Mammary epithelial cell (primary cell): ENCODE measurements around the gene BANK1.

Experiments
- EZH2 ChIP-seq: IDR thresholded peaks from 2 replicates; pipeline ENCODE4 v1.6.1; 2012; ENCODE audit warnings: low read length, inconsistent platforms, borderline replicate concordance
- TF ChIP-seq, protein P1 (sequence below), 2 donors: IDR thresholded peaks in 1 of 2; conservative IDR thresholded peaks in 1 of 2; 2 replicates each; pipeline ENCODE4 v1.5.1; 2011 to 2012; ENCODE audit warnings: inconsistent platforms in 2 of 2, low read length in 2 of 2, mild to moderate bottlenecking in 2 of 2, control low read depth in 1 of 2, low read depth in 1 of 2; ENCODE audit not compliant: insufficient read depth in 1 of 2; ENCODE audit errors: extremely low read depth in 1 of 2

GRCh38 chr4:101952985-101953384 lies 162.5 kb downstream of the BANK1 start:
- TF ChIP-seq, protein P1, sequence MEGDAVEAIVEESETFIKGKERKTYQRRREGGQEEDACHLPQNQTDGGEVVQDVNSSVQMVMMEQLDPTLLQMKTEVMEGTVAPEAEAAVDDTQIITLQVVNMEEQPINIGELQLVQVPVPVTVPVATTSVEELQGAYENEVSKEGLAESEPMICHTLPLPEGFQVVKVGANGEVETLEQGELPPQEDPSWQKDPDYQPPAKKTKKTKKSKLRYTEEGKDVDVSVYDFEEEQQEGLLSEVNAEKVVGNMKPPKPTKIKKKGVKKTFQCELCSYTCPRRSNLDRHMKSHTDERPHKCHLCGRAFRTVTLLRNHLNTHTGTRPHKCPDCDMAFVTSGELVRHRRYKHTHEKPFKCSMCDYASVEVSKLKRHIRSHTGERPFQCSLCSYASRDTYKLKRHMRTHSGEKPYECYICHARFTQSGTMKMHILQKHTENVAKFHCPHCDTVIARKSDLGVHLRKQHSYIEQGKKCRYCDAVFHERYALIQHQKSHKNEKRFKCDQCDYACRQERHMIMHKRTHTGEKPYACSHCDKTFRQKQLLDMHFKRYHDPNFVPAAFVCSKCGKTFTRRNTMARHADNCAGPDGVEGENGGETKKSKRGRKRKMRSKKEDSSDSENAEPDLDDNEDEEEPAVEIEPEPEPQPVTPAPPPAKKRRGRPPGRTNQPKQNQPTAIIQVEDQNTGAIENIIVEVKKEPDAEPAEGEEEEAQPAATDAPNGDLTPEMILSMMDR (conservative IDR thresholded peaks at IDR 0.05 in 1 of 2, IDR thresholded peaks at IDR 0.05 in 1 of 2; ENCODE audit: extremely low read depth in 1 of 2, insufficient read depth in 1 of 2, low read depth in 1 of 2, low read length in 2 of 2): no peak
- no peak for TF ChIP-seq EZH2
